Memory B cell (primary cell): ENCODE data around the gene PRKAA1.
"Not testable (repeated sequence)": the region's sequence is repeated elsewhere in the genome, so short reads cannot be mapped to it uniquely, and the experiment has no call there.

Experiments used
- ATAC-seq: fragments of 150-1000 bp; cut with Tn5 transposase; 2 replicates; pipeline ENCODE4 v1.10.0; 2021; ENCODE audit warnings: low read depth, mild to moderate bottlenecking, moderate library complexity
- DNase-seq, 2 donors: peaks; one replicate each; pipeline ENCODE4 v3.0.0; 2022; ENCODE audit warnings: low spot score in 2 of 2
- H3K27ac Mint-ChIP-seq: one replicate; pipeline ENCODE4 v1.8.0; 2022; ENCODE audit warnings: mild to moderate bottlenecking, moderate library complexity, mixed read lengths
- H3K27me3 Mint-ChIP-seq: one replicate; pipeline ENCODE4 v1.8.0; 2022; ENCODE audit warnings: mixed read lengths
- H3K36me3 Mint-ChIP-seq: one replicate; pipeline ENCODE4 v1.8.0; 2022; ENCODE audit warnings: mild to moderate bottlenecking, mixed read lengths
- H3K4me1 Mint-ChIP-seq: one replicate; pipeline ENCODE4 v1.8.0; 2022; ENCODE audit warnings: mixed read lengths
- H3K4me3 Mint-ChIP-seq: one replicate; pipeline ENCODE4 v1.8.0; 2022; ENCODE audit warnings: mild to moderate bottlenecking, moderate library complexity, mixed read lengths
- H3K9me3 Mint-ChIP-seq: one replicate; pipeline ENCODE4 v1.8.0; 2022; ENCODE audit warnings: mixed read lengths

The PRKAA1 gene

GRCh38 chr5:40710575-40710974, 87.6 kb downstream of the PRKAA1 start:
- not testable (repeated sequence) for H3K9me3 Mint-ChIP-seq, H3K27ac Mint-ChIP-seq, ATAC-seq, DNase-seq, H3K4me1 Mint-ChIP-seq, H3K4me3 Mint-ChIP-seq, H3K27me3 Mint-ChIP-seq
- peaks cover 39% of the 10 kb centered on the region for H3K36me3 Mint-ChIP-seq
